HCT116 (cell line): ENCODE results near the gene CLSTN1. TPM values are rescaled to one million over a fixed set of nuclear protein-coding genes. Genes with fewer than 3 reads are reported as not detected.

ENCODE experiments used
- ATAC-seq: fragments of 200-7000 bp; cut with Tn5 transposase; 2 replicates; pipeline ENCODE4 v1.9.1; 2020; ENCODE audit warnings: mild to moderate bottlenecking, moderate library complexity
- BruUV-seq: library from RNA; stranded (reverse); fragments of 400-500 nt; replicated peaks from 2 replicates; lab custom pipeline; 2021; lab: Mats Ljungman, UMichigan
- CTCF ChIA-PET: fragments of 300-600 bp; sonication (Branson Sonifier 250); formaldehyde crosslinking; loops from one replicate; lab custom pipeline; 2021; ENCODE audit warnings: antibody characterized with exemption; lab: Charles Lee
- POLR2A ChIA-PET: fragments of 300-600, 350-600 bp; sonication (Branson Sonifier 250); formaldehyde crosslinking; loops from one replicate; lab custom pipeline; 2021; ENCODE audit warnings: antibody characterized with exemption; lab: Charles Lee
- RAD21 ChIA-PET, 2 experiments: fragments of 300-600 bp; sonication (Branson Sonifier 250); formaldehyde crosslinking; loops; one replicate each; lab custom pipeline; 2023; ENCODE audit warnings: low total read pairs in 2 of 2; ENCODE audit not compliant: uncharacterized antibody in 2 of 2, unreplicated experiment in 2 of 2, low non-redundant PET in 1 of 2; lab: Charles Lee
- DNase-seq: peaks from one replicate; pipeline ENCODE4 v3.0.0-alpha.2; 2010; ENCODE audit warnings: low read depth, low spot score
- H2AFZ ChIP-seq: fragments of 200-600 bp; shearing (Covaris generic), sonication (generic); 2 replicates; pipeline ENCODE4 v1.6.1; 2017; ENCODE audit warnings: low read depth, mixed run types, mixed read lengths, antibody characterized with exemption, low read length; ENCODE audit not compliant: poor library complexity, severe bottlenecking
- H3K27ac ChIP-seq: 2 replicates; pipeline ENCODE4 v1.5.1; 2012; ENCODE audit warnings: low read depth, low read length
- H3K27me3 ChIP-seq: fragments of 200-600 bp; sonication (generic); 2 replicates; pipeline ENCODE4 v1.6.1; 2016; ENCODE audit warnings: mixed run types, low read length, mixed read lengths; ENCODE audit not compliant: insufficient read depth
- H3K36me3 ChIP-seq, 2 experiments: fragments of 200-500 bp in 1 of 2; fragments of 200-600 bp in 1 of 2; sonication (Bioruptor generic) in 1 of 2; sonication (generic) in 1 of 2; 2 replicates each; pipeline versions ENCODE4 v1.5.1 to v1.6.1; 2014 to 2016; ENCODE audit warnings: low read length in 2 of 2, inconsistent platforms in 1 of 2, mixed read lengths in 1 of 2, mixed run types in 1 of 2; ENCODE audit not compliant: insufficient read depth in 2 of 2, control insufficient read depth in 1 of 2
- H3K4me1 ChIP-seq, 2 experiments: fragments of 200-600 bp in 1 of 2; sonication (generic) in 1 of 2; 2 replicates each; pipeline versions ENCODE4 v1.5.1 to v1.6.1; 2012 to 2017; ENCODE audit warnings: low read length in 2 of 2, inconsistent platforms in 1 of 2, mild to moderate bottlenecking in 1 of 2, mixed read lengths in 1 of 2, mixed run types in 1 of 2, moderate library complexity in 1 of 2; ENCODE audit not compliant: insufficient read depth in 2 of 2, control insufficient read depth in 1 of 2
- H3K4me2 ChIP-seq: fragments of 200-600 bp; sonication (generic); 2 replicates; pipeline ENCODE4 v1.6.1; 2017; ENCODE audit warnings: mixed run types, low read length, mixed read lengths
- H3K4me3 ChIP-seq, 2 experiments: fragments of 200-600 bp in 1 of 2; sonication (generic) in 1 of 2; replicated peaks in 1 of 2; 2 replicates each; pipeline ENCODE4 v1.5.1; 2011 to 2016; ENCODE audit warnings: low read length in 2 of 2, control low read depth in 1 of 2, low read depth in 1 of 2, mild to moderate bottlenecking in 1 of 2, mixed read lengths in 1 of 2, mixed run types in 1 of 2
- H3K79me2 ChIP-seq: fragments of 200-600 bp; sonication (generic); 2 replicates; pipeline ENCODE4 v1.6.1; 2017; ENCODE audit warnings: mild to moderate bottlenecking, mixed run types, low read length, moderate library complexity, mixed read lengths; ENCODE audit not compliant: insufficient read depth
- H3K9ac ChIP-seq: fragments of 200-600 bp; sonication (generic); 2 replicates; pipeline ENCODE4 v1.6.1; 2016; ENCODE audit warnings: low read length, mixed read lengths
- H3K9me2 ChIP-seq: fragments of 200-600 bp; sonication (generic), shearing (Covaris generic); 2 replicates; pipeline ENCODE4 v1.6.1; 2017; ENCODE audit warnings: mixed run types, mild to moderate bottlenecking, moderate library complexity; ENCODE audit not compliant: insufficient read depth
- H3K9me3 ChIP-seq, 2 experiments: fragments of 200-500 bp in 1 of 2; fragments of 200-600 bp in 1 of 2; sonication (Bioruptor generic) in 1 of 2; sonication (generic) in 1 of 2; 2 replicates each; pipeline ENCODE4 v1.6.1; 2014 to 2017; ENCODE audit warnings: low read length in 2 of 2, mixed read lengths in 2 of 2, inconsistent platforms in 1 of 2, low read depth in 1 of 2, mild to moderate bottlenecking in 1 of 2, mixed run types in 1 of 2, moderate library complexity in 1 of 2; ENCODE audit not compliant: control insufficient read depth in 1 of 2, insufficient read depth in 1 of 2
- H4K20me1 ChIP-seq: fragments of 200-600 bp; sonication (generic), shearing (Covaris generic); 2 replicates; pipeline ENCODE4 v1.6.1; 2017; ENCODE audit warnings: mixed run types, mild to moderate bottlenecking, moderate library complexity; ENCODE audit not compliant: insufficient read depth
- CBX3 ChIP-seq: IDR thresholded peaks from 2 replicates; pipeline ENCODE4 v1.6.1; 2012; ENCODE audit warnings: low read depth
- CEBPB ChIP-seq: IDR thresholded peaks from 2 replicates; pipeline ENCODE4 v1.6.1; 2012; ENCODE audit warnings: low read depth
- EGR1 ChIP-seq: IDR thresholded peaks from 2 replicates; pipeline ENCODE4 v1.6.1; 2012; ENCODE audit warnings: low read depth
- ELF1 ChIP-seq: IDR thresholded peaks from 2 replicates; pipeline ENCODE4 v1.6.1; 2012; ENCODE audit warnings: low read depth, borderline replicate concordance
- EZH2 ChIP-seq: fragments of 200-600 bp; sonication (generic); IDR thresholded peaks from 2 replicates; pipeline ENCODE4 v1.6.1; 2017; ENCODE audit warnings: antibody characterized with exemption, mixed run types
- EZH2phosphoT487 ChIP-seq: fragments of 200-600 bp; IDR thresholded peaks from 2 replicates; pipeline ENCODE4 v1.6.1; 2018; ENCODE audit warnings: antibody characterized with exemption, borderline replicate concordance
- FOSL1 ChIP-seq: IDR thresholded peaks from 2 replicates; pipeline ENCODE4 v1.6.1; 2012; ENCODE audit warnings: low read depth
- POLR2A ChIP-seq: IDR thresholded peaks from 2 replicates; pipeline ENCODE4 v1.7.0; 2011; ENCODE audit warnings: borderline replicate concordance; ENCODE audit not compliant: insufficient read depth, insufficient read length; ENCODE audit errors: extremely low read depth
- POLR2AphosphoS5 ChIP-seq: IDR thresholded peaks from 2 replicates; pipeline ENCODE4 v1.6.1; 2011; ENCODE audit warnings: mild to moderate bottlenecking, low read depth, low read length, moderate library complexity
- SIN3A ChIP-seq: IDR thresholded peaks from 2 replicates; pipeline ENCODE4 v1.6.1; 2012; ENCODE audit warnings: low read depth
- SP1 ChIP-seq: IDR thresholded peaks from 2 replicates; pipeline ENCODE4 v1.6.1; 2012; ENCODE audit warnings: low read depth
- SRF ChIP-seq: IDR thresholded peaks from 2 replicates; pipeline ENCODE4 v1.6.1; 2012; ENCODE audit warnings: low read depth
- YY1 ChIP-seq: IDR thresholded peaks from 2 replicates; pipeline ENCODE4 v1.6.1; 2011; ENCODE audit warnings: low read length, low read depth, moderate library complexity, mild to moderate bottlenecking; ENCODE audit not compliant: insufficient replicate concordance; ENCODE audit errors: extremely low read depth
- ZFX ChIP-seq: fragments of 450-650 bp; IDR thresholded peaks from 2 replicates; pipeline ENCODE4 v1.6.1; 2017
- ZNF274 ChIP-seq: fragments of 200-500 bp; sonication (Bioruptor generic); IDR thresholded peaks from 2 replicates; pipeline ENCODE4 v1.6.1; 2014; ENCODE audit warnings: mild to moderate bottlenecking, low read depth, low read length, inconsistent platforms
- intact Hi-C: fragments of 100-400 bp; cut with micrococcal nuclease; formaldehyde crosslinking; loops from 2 replicates; pipeline ENCODE4 v1.10.0; 2022
- total RNA-seq: library from RNA; stranded (reverse); gene quantifications from one replicate; pipeline ENCODE4 v1.2.1, GENCODE V29; 2021; ENCODE audit not compliant: unreplicated experiment
- TF ChIP-seq, protein P1 (sequence below): IDR thresholded peaks from 2 replicates; pipeline ENCODE4 v1.6.1; 2012
- TF ChIP-seq, protein P2 (sequence below), 3 experiments: fragments of 200-600 bp in 1 of 3; sonication (generic) in 1 of 3; IDR thresholded peaks in 2 of 3; conservative IDR thresholded peaks in 1 of 3; 2 replicates each; pipeline ENCODE4 v1.5.1; 2012 to 2017; ENCODE audit warnings: low read depth in 2 of 3, low read length in 2 of 3, antibody characterized with exemption in 1 of 3, borderline replicate concordance in 1 of 3, control low read depth in 1 of 3, mild to moderate bottlenecking in 1 of 3, mixed read lengths in 1 of 3, mixed run types in 1 of 3, moderate library complexity in 1 of 3; ENCODE audit not compliant: insufficient read depth in 1 of 3

The CLSTN1 gene
- total RNA-seq, 1 experiment from 2014 or later = 113 TPM

DNA sequence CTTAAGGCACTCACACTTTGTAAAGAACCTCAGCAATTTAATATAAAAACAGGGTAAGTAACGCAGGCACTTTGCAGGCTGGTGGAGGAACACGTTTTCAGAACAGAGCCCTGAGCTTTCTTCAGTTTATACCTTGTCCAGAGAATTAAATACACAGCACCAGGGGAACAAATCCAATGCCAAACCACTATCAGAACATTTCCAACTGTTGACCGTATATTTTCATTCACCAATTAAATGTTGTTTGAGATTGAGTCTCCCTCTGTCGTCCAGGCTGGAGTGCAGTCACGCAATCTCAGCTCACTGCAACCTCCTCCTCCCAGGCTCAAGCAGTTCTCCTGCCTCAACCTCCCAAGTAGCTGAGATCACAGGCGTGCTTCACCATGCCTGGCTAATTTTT lies 29.7 kb downstream of the CLSTN1 start:
- POLR2A ChIA-PET = no interaction called here
- no peak overlapping the region for H3K4me3 ChIP-seq
- TF ChIP-seq EZH2 (no peak), CEBPB (no peak), EGR1 (no peak), ELF1 (no peak), CBX3 (no peak), SRF (no peak), ZNF274 (no peak), POLR2A (no peak), POLR2AphosphoS5 (no peak), FOSL1 (no peak), ZFX (no peak), YY1 (no peak), EZH2phosphoT487 (no peak), SP1 (no peak), SIN3A (no peak)
- TF ChIP-seq, protein P1, sequence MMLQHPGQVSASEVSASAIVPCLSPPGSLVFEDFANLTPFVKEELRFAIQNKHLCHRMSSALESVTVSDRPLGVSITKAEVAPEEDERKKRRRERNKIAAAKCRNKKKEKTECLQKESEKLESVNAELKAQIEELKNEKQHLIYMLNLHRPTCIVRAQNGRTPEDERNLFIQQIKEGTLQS = no peak
- TF ChIP-seq, protein P2, sequence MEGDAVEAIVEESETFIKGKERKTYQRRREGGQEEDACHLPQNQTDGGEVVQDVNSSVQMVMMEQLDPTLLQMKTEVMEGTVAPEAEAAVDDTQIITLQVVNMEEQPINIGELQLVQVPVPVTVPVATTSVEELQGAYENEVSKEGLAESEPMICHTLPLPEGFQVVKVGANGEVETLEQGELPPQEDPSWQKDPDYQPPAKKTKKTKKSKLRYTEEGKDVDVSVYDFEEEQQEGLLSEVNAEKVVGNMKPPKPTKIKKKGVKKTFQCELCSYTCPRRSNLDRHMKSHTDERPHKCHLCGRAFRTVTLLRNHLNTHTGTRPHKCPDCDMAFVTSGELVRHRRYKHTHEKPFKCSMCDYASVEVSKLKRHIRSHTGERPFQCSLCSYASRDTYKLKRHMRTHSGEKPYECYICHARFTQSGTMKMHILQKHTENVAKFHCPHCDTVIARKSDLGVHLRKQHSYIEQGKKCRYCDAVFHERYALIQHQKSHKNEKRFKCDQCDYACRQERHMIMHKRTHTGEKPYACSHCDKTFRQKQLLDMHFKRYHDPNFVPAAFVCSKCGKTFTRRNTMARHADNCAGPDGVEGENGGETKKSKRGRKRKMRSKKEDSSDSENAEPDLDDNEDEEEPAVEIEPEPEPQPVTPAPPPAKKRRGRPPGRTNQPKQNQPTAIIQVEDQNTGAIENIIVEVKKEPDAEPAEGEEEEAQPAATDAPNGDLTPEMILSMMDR (IDR thresholded peaks at IDR 0.05 in 2 of 3, conservative IDR thresholded peaks at IDR 0.05 in 1 of 3; ENCODE audit: borderline replicate concordance in 1 of 3, insufficient read depth in 1 of 3, low read depth in 2 of 3, low read length in 2 of 3) = no peak
- H4K20me1 ChIP-seq = peaks cover 8% of the 10 kb centered on the region; the same call in 1 of the 2 replicates
- no peak for DNase-seq
- no peaks in the 10 kb centered on the region for H3K27me3 ChIP-seq
- no TSS peak for BruUV-seq
- no peak for ATAC-seq
- H3K27ac ChIP-seq = no peak overlapping the region
- RAD21 ChIA-PET = no interaction called here
- no peak overlapping the region for H3K4me2 ChIP-seq
- no peaks in the 10 kb centered on the region for H3K9me3 ChIP-seq
- peaks cover 12 to 20% of the 10 kb centered on the region in 2 experiments; a peak in 3 of 4 replicates for H3K4me1 ChIP-seq
- CTCF ChIA-PET = no interaction called here
- H3K9ac ChIP-seq = no peak overlapping the region
- intact Hi-C loops = no loop called here
- H3K79me2 ChIP-seq = peaks cover 95% of the 10 kb centered on the region
- H3K9me2 ChIP-seq = no peaks in the 10 kb centered on the region
- H3K36me3 ChIP-seq = no peaks in the 10 kb centered on the region
- no peak overlapping the region for H2AFZ ChIP-seq
